Measurements from ENCODE around the gene SMPD4. TPM values are rescaled to one million over a fixed set of nuclear protein-coding genes. Genes with fewer than 3 reads are reported as not detected.
"Not testable (repeated sequence)": the region's sequence is repeated elsewhere in the genome, so short reads cannot be mapped to it uniquely, and the experiment has no call there.

SMPD4 gene
- polyA plus RNA-seq, 3 donors: 10.5 to 34.6 (median 14.2) TPM

GRCh38 chr2:130192451-130192850 is 11.0 kb upstream of the SMPD4 start:
- H3K79me2 ChIP-seq (ENCODE audit: insufficient read depth, low read length); H2AFZ ChIP-seq (ENCODE audit: insufficient read depth, low read depth, low read length, poor library complexity, severe bottlenecking); H4K20me1 ChIP-seq (ENCODE audit: insufficient read depth, low read length); H3K36me3 ChIP-seq (replicated peaks in 1 of 2; ENCODE audit: control insufficient read depth in 1 of 2, insufficient read depth in 2 of 2, low read length in 2 of 2); H3K4me3 ChIP-seq (replicated peaks in 1 of 3; ENCODE audit: low read depth in 2 of 3, low read length in 3 of 3); intact Hi-C loops (cut with micrococcal nuclease); H3K27ac Mint-ChIP-seq; H3K9me3 Mint-ChIP-seq; H3K4me2 ChIP-seq (replicated peaks; ENCODE audit: extremely low read depth, low read length, poor library complexity, severe bottlenecking); H3K4me1 ChIP-seq (ENCODE audit: control insufficient read depth in 1 of 2, insufficient read depth in 2 of 2, low read length in 2 of 2); DNase-seq; H3K9ac ChIP-seq (ENCODE audit: insufficient read depth, low read length, poor library complexity, severe bottlenecking); H3K4me3 Mint-ChIP-seq; H3K4me1 Mint-ChIP-seq; H3K27me3 ChIP-seq (ENCODE audit: control insufficient read depth in 2 of 2, insufficient read depth in 2 of 2, low read length in 2 of 2); H3K27me3 Mint-ChIP-seq (ENCODE audit: low read depth in 3 of 3); H3K9me3 ChIP-seq (replicated peaks in 1 of 2; ENCODE audit: control insufficient read depth in 1 of 2, insufficient read depth in 1 of 2, low read length in 2 of 2); H3K27ac ChIP-seq (ENCODE audit: low read depth in 1 of 2, low read length in 2 of 2): not testable (repeated sequence)
- H3K36me3 Mint-ChIP-seq: peaks cover 5 to 35% of the 10 kb centered on the region in 2 donors
- no CpG with 5 or more reads among the region's 3 CpGs for WGBS (ENCODE audit: insufficient coverage)

GRCh38 chr2:130191319-130191718 is 9.9 kb upstream of the SMPD4 start:
- Mint-ChIP-seq H3K27ac (peak overlapping the region in 1 of 7 donors; percentile 40), H3K36me3 (peaks cover 5 to 37% of the 10 kb centered on the region in 2 donors)
- H4K20me1 ChIP-seq (ENCODE audit: insufficient read depth, low read length); H3K36me3 ChIP-seq (replicated peaks in 1 of 2; ENCODE audit: control insufficient read depth in 1 of 2, insufficient read depth in 2 of 2, low read length in 2 of 2); H3K27me3 Mint-ChIP-seq (ENCODE audit: low read depth in 3 of 3); H2AFZ ChIP-seq (ENCODE audit: insufficient read depth, low read depth, low read length, poor library complexity, severe bottlenecking); H3K4me1 Mint-ChIP-seq; H3K4me1 ChIP-seq (ENCODE audit: control insufficient read depth in 1 of 2, insufficient read depth in 2 of 2, low read length in 2 of 2); H3K9ac ChIP-seq (ENCODE audit: insufficient read depth, low read length, poor library complexity, severe bottlenecking); H3K9me3 Mint-ChIP-seq; H3K4me2 ChIP-seq (replicated peaks; ENCODE audit: extremely low read depth, low read length, poor library complexity, severe bottlenecking); H3K79me2 ChIP-seq (ENCODE audit: insufficient read depth, low read length); H3K4me3 Mint-ChIP-seq; H3K4me3 ChIP-seq (replicated peaks in 1 of 3; ENCODE audit: low read depth in 2 of 3, low read length in 3 of 3); H3K27me3 ChIP-seq (ENCODE audit: control insufficient read depth in 2 of 2, insufficient read depth in 2 of 2, low read length in 2 of 2); DNase-seq; H3K27ac ChIP-seq (ENCODE audit: low read depth in 1 of 2, low read length in 2 of 2); intact Hi-C loops (cut with micrococcal nuclease); H3K9me3 ChIP-seq (replicated peaks in 1 of 2; ENCODE audit: control insufficient read depth in 1 of 2, insufficient read depth in 1 of 2, low read length in 2 of 2): not testable (repeated sequence)
- WGBS (ENCODE audit: insufficient coverage): 91% methylated on average over 4 of the region's 6 CpGs

- Histone ChIP-seq H2AFZ (ENCODE audit: insufficient read depth, low read depth, low read length, poor library complexity, severe bottlenecking) (no peak overlapping the region), H3K79me2 (ENCODE audit: insufficient read depth, low read length) (peaks cover 5% of the 10 kb centered on the region), H3K4me2 (replicated peaks; ENCODE audit: extremely low read depth, low read length, poor library complexity, severe bottlenecking) (no peak overlapping the region), H3K36me3 (replicated peaks in 1 of 2; ENCODE audit: control insufficient read depth in 1 of 2, insufficient read depth in 2 of 2, low read length in 2 of 2) (peaks cover 0 to 3% of the 10 kb centered on the region in 2 donors), H3K4me3 (replicated peaks in 1 of 3; ENCODE audit: low read depth in 2 of 3, low read length in 3 of 3) (no peak overlapping the region), H4K20me1 (ENCODE audit: insufficient read depth, low read length) (no peaks in the 10 kb centered on the region), H3K27me3 (ENCODE audit: control insufficient read depth in 2 of 2, insufficient read depth in 2 of 2, low read length in 2 of 2) (no peaks in the 10 kb centered on the region), H3K9ac (ENCODE audit: insufficient read depth, low read length, poor library complexity, severe bottlenecking) (no peak overlapping the region), H3K4me1 (ENCODE audit: control insufficient read depth in 1 of 2, insufficient read depth in 2 of 2, low read length in 2 of 2) (no peaks in the 10 kb centered on the region), H3K27ac (ENCODE audit: low read depth in 1 of 2, low read length in 2 of 2) (no peak overlapping the region), H3K9me3 (replicated peaks in 1 of 2; ENCODE audit: control insufficient read depth in 1 of 2, insufficient read depth in 1 of 2, low read length in 2 of 2) (no peaks in the 10 kb centered on the region)
- DNase-seq: no peak
- Mint-ChIP-seq H3K4me3 (no peak overlapping the region), H3K36me3 (peaks cover 5 to 37% of the 10 kb centered on the region in 2 donors), H3K27ac (no peak overlapping the region), H3K27me3 (ENCODE audit: low read depth in 3 of 3) (peaks cover 0 to 3% (median 1%) of the 10 kb centered on the region in 3 donors), H3K4me1 (peaks cover 2% of the 10 kb centered on the region), H3K9me3 (no peaks in the 10 kb centered on the region)
- TF ChIP-seq CTCF (IDR thresholded peaks at IDR 0.05): no peak
- WGBS (ENCODE audit: insufficient coverage): 85% methylated on average over 13 of the region's 15 CpGs
- intact Hi-C loops (cut with micrococcal nuclease): no loop called here
These were observed 8.8 kb upstream of the SMPD4 start for GRCh38 chr2:130190237-130190636.

GRCh38 chr2:130188958-130189357 is 7.6 kb upstream of the SMPD4 start:
- not testable (repeated sequence) for DNase-seq; H3K4me3 Mint-ChIP-seq; H3K9ac ChIP-seq (ENCODE audit: insufficient read depth, low read length, poor library complexity, severe bottlenecking); H4K20me1 ChIP-seq (ENCODE audit: insufficient read depth, low read length); H3K27me3 Mint-ChIP-seq (ENCODE audit: low read depth in 3 of 3); H2AFZ ChIP-seq (ENCODE audit: insufficient read depth, low read depth, low read length, poor library complexity, severe bottlenecking); H3K4me3 ChIP-seq (replicated peaks in 1 of 3; ENCODE audit: low read depth in 2 of 3, low read length in 3 of 3); H3K27me3 ChIP-seq (ENCODE audit: control insufficient read depth in 2 of 2, insufficient read depth in 2 of 2, low read length in 2 of 2); H3K36me3 ChIP-seq (replicated peaks in 1 of 2; ENCODE audit: control insufficient read depth in 1 of 2, insufficient read depth in 2 of 2, low read length in 2 of 2); H3K4me1 ChIP-seq (ENCODE audit: control insufficient read depth in 1 of 2, insufficient read depth in 2 of 2, low read length in 2 of 2); H3K9me3 Mint-ChIP-seq; H3K27ac Mint-ChIP-seq; H3K9me3 ChIP-seq (replicated peaks in 1 of 2; ENCODE audit: control insufficient read depth in 1 of 2, insufficient read depth in 1 of 2, low read length in 2 of 2); H3K4me2 ChIP-seq (replicated peaks; ENCODE audit: extremely low read depth, low read length, poor library complexity, severe bottlenecking); H3K4me1 Mint-ChIP-seq; H3K27ac ChIP-seq (ENCODE audit: low read depth in 1 of 2, low read length in 2 of 2)
- H3K79me2 ChIP-seq (ENCODE audit: insufficient read depth, low read length): peaks cover 14% of the 10 kb centered on the region
- WGBS (ENCODE audit: insufficient coverage): no CpG with 5 or more reads among the region's 4 CpGs
- intact Hi-C loops (cut with micrococcal nuclease): loop anchor here in 1 of 2 donors (10.0 kb wide), 1 partner anchor 314 kb away; no protein-coding TSS in a partner anchor
- peaks cover 5 to 40% of the 10 kb centered on the region in 2 donors for H3K36me3 Mint-ChIP-seq

Data from CD14-positive monocyte (primary cell).